Heart right ventricle (tissue), 16 donors: ENCODE data around the gene MVB12B. TPM values are rescaled to one million over a fixed set of nuclear protein-coding genes. Genes with fewer than 3 reads are reported as not detected.
A peak's percentile ranks its signal among the peaks of the same experiment; 100 is the strongest.

Source experiments
- ATAC-seq, 8 donors: fragments of 200-7000 bp; cut with Tn5 transposase; one replicate each; pipeline ENCODE4 v1.9.1; 2020; ENCODE audit warnings: mild to moderate bottlenecking in 8 of 8, moderate library complexity in 8 of 8, moderate number of reproducible peaks in 1 of 8
- DNase-seq, 2 donors: peaks; one replicate each; pipeline ENCODE4 v3.0.0-alpha.2; 2020
- H3K27ac ChIP-seq, 10 donors: fragments of 200-600 bp; sonication (generic) in 2 of 10; one replicate each; pipeline versions ENCODE4 v1.5.0 to v1.8.0; 2020 to 2022; ENCODE audit warnings: mild to moderate bottlenecking in 3 of 10
- H3K27me3 ChIP-seq, 7 donors: fragments of 200-600 bp; one replicate each; pipeline ENCODE4 v1.8.0; 2021 to 2022; ENCODE audit warnings: mild to moderate bottlenecking in 2 of 7
- H3K36me3 ChIP-seq, 9 donors: fragments of 200-600 bp; sonication (generic) in 1 of 9; one replicate each; pipeline versions ENCODE4 v1.5.0 to v1.8.0; 2020 to 2022; ENCODE audit warnings: mild to moderate bottlenecking in 2 of 9
- H3K4me1 ChIP-seq, 9 donors: fragments of 200-600 bp; sonication (generic) in 1 of 9; one replicate each; pipeline versions ENCODE4 v1.5.0 to v1.8.0; 2020 to 2022; ENCODE audit warnings: mild to moderate bottlenecking in 4 of 9
- H3K4me3 ChIP-seq, 10 donors: fragments of 200-600 bp; sonication (generic) in 2 of 10; one replicate each; pipeline versions ENCODE4 v1.5.0 to v1.8.0; 2020 to 2022; ENCODE audit warnings: mild to moderate bottlenecking in 7 of 10, moderate library complexity in 2 of 10
- H3K9me3 ChIP-seq, 11 donors: fragments of 200-600 bp in 10 of 11; sonication (generic) in 2 of 11; one replicate each; pipeline versions ENCODE4 v1.5.0 to v1.8.0; 2013 to 2022; ENCODE audit warnings: mild to moderate bottlenecking in 2 of 11, control low read depth in 1 of 11, moderate library complexity in 1 of 11
- WGBS, 2 donors: extraction: QIAGEN DNeasy Blood & Tissue Kit; methylation state at CpG; one replicate each; pipeline ENCODE4 v1.1.7; 2013; ENCODE audit warnings: inconsistent platforms in 1 of 2; 5-methylcytosine and 5-hydroxymethylcytosine counted together
- intact Hi-C, 10 donors: fragments of 100-400 bp; cut with DNase I; formaldehyde crosslinking; loops; one replicate each; pipeline versions ENCODE4 v1.11.1 to v1.14.2; 2022
- polyA plus RNA-seq, 2 donors: library from polyadenylated mRNA; stranded (reverse); fragments of 200-250 nt; gene quantifications; one replicate each; pipeline ENCODE4 v1.2.3, GENCODE V29; 2013
- total RNA-seq, 10 donors: library from RNA; stranded (reverse); fragmentation: NEBNext Ultra II Directional in 3 of 10; extraction: Animal tissue kit (Norgen Biotek cat#: 25700) in 3 of 10; gene quantifications; one replicate each; pipeline versions ENCODE4 v1.2.1 to v1.2.4, GENCODE V29; 2021 to 2023
- TF ChIP-seq, protein P1 (sequence below), 9 donors: fragments of 200-600 bp; sonication (generic) in 2 of 9; IDR thresholded peaks; one replicate each; pipeline versions ENCODE4 v1.5.0 to v1.8.0; 2021 to 2022; ENCODE audit warnings: antibody characterized with exemption in 9 of 9, mild to moderate bottlenecking in 5 of 9, moderate library complexity in 1 of 9
- donor health status: Arrhythmogenic right ventricular cardiomyopathy.
- donor health status: ischemic (EF 13 %, LVEDD 7.1; RV severe dilation, severe dysfunction).
- donor health status: healthy with polysubstance abuse.
- donor health status: DM: no; HTN: yes; CAD: no.
- donor health status: DM: no; HTN: no; CAD: no.
- donor health status: ischemic (EF 25% LVEDD 6.9; RV normal size, moderate dysfunction).
- donor health status: ischemic (EF 25% LVEDD 5.7; RV mildly dilated, moderate dysfunction).
- donor health status: healthy.
- donor health status: DM: yes; HTN: yes; CAD: no.
- donor health status: Ischemic cardiomyopathy.
- donor health status: ischemic (EF 35%, LVEDD 5.7; RV mildly dilated, moderate dysfunction).
- donor health status: nonischemic (EF 11% LVEDD 7.7; RV severe dilation, severe dysfunction).
- donor health status: DM: yes; HTN: yes; CAD: no.
- donor health status: PGD.
- donor health status: ischemic (EF 29% LVEDD 5.4; RV normal size, mild dysfunction).
- donor health status: nonischemic (EF 23%, LVEDD 6.1; RV moderate dilation, normal function).

MVB12B gene
- total and polyA plus RNA-seq, 12 donors: 2.8 to 16.5 (median 10.6) TPM

- H3K9me3 ChIP-seq: no peaks in the 10 kb centered on the region
- intact Hi-C loops: no loop called here
- DNase-seq: no peak
- peaks cover 2 to 50% (median 24%) of the 10 kb centered on the region in 9 donors for H3K4me1 ChIP-seq
- peak overlapping the region in 1 of 10 donors; percentile 3 for H3K4me3 ChIP-seq
- TF ChIP-seq, protein P1, sequence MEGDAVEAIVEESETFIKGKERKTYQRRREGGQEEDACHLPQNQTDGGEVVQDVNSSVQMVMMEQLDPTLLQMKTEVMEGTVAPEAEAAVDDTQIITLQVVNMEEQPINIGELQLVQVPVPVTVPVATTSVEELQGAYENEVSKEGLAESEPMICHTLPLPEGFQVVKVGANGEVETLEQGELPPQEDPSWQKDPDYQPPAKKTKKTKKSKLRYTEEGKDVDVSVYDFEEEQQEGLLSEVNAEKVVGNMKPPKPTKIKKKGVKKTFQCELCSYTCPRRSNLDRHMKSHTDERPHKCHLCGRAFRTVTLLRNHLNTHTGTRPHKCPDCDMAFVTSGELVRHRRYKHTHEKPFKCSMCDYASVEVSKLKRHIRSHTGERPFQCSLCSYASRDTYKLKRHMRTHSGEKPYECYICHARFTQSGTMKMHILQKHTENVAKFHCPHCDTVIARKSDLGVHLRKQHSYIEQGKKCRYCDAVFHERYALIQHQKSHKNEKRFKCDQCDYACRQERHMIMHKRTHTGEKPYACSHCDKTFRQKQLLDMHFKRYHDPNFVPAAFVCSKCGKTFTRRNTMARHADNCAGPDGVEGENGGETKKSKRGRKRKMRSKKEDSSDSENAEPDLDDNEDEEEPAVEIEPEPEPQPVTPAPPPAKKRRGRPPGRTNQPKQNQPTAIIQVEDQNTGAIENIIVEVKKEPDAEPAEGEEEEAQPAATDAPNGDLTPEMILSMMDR (IDR thresholded peaks at IDR 0.05): no peak
- peaks cover 0 to 92% (median 86%) of the 10 kb centered on the region in 7 donors for H3K27me3 ChIP-seq
- 68 to 73% methylated on average over 13 of the region's 13 CpGs for WGBS, 2 donors
- H3K36me3 ChIP-seq: no peaks in the 10 kb centered on the region
- H3K27ac ChIP-seq: no peak overlapping the region
- no peak for ATAC-seq
Measured at GRCh38 chr9:126521551-126521950, 194.9 kb downstream of the MVB12B start.

DNA sequence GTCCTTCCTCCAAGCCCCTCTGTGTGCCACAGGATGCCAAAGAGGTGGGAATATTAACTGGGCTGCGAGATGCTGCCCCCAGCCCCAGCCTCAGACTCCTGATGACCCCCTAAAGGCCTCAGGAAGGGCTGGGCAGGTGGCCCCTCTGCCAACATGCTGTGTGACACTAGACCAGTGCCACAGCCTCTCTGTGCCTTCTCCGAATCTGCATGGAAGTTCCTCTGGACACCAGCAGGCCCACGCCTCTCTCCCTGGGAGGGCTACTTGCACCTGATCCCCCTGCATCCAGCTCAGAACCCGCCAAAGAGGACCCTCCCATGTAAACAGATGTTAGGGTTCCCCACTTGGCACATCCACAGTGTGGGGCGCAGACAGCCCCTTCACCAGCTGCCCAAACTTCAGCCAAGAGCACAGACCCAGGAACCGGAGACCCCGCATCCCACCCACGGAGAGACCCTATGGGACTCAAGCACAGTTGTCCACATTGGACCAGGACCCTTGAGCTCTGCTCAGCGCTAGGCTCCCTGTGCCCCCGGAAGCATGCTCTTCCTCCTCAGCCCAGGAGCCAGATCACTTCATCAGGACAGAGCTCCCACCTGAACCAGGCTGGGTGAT, 195.5 kb downstream of the MVB12B start:
- Histone ChIP-seq H3K4me3 (no peak overlapping the region), H3K9me3 (no peaks in the 10 kb centered on the region), H3K27ac (peak overlapping the region in 1 of 10 donors; percentile 40), H3K36me3 (no peaks in the 10 kb centered on the region), H3K27me3 (peaks cover 0 to 92% (median 81%) of the 10 kb centered on the region in 7 donors), H3K4me1 (peaks cover 2 to 45% (median 20%) of the 10 kb centered on the region in 9 donors)
- intact Hi-C loops: no loop called here
- TF ChIP-seq, protein P1 (IDR thresholded peaks at IDR 0.05): no peak
- ATAC-seq (no peak), DNase-seq (no peak)
- WGBS, 2 donors: 87% methylated on average over 10 of the region's 10 CpGs

- peak overlapping the region in 2 of 10 donors; percentile 4 to 40 for H3K27ac ChIP-seq
- DNase-seq: no peak
- 59 to 71% methylated on average over 18 of the region's 18 CpGs for WGBS, 2 donors
- intact Hi-C loops: no loop called here
- no peaks in the 10 kb centered on the region for H3K9me3 ChIP-seq
- no peak overlapping the region for H3K4me3 ChIP-seq
- H3K36me3 ChIP-seq: no peaks in the 10 kb centered on the region
- TF ChIP-seq, protein P1 (IDR thresholded peaks at IDR 0.05): no peak
- H3K4me1 ChIP-seq: peaks cover 2 to 38% (median 16%) of the 10 kb centered on the region in 9 donors
- peak in 5 of 8 donors; percentile 48 to 78 (median 52) for ATAC-seq
- H3K27me3 ChIP-seq: peaks cover 0 to 89% (median 74%) of the 10 kb centered on the region in 7 donors
Measured at GRCh38 chr9:126522612-126523356, 196.2 kb downstream of the MVB12B start.

DNA sequence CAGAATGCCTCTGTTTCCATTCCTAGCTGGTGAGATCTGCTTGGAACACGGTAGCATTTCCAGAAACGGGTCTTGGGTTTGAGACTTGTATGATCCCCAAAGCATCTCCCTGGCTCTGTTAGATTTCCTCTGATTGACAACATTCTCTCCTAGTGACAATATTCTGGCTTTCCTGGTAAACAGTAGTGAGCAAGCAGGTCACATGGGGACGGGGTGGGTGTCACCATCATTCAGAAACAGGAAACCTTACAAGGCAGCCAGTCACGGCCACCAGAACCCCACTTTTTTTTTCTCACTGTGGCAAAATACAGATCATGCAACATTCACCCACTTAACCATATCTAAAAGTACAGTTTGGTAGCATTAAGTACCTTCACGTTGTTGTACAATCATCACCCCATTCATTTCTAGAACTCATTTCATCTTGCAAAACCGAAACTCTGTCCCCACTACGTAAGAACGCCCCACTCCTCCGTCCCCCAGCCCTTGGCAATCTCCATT, 197.0 kb downstream of the MVB12B start:
- ATAC-seq (peak in 7 of 8 donors; percentile 27 to 62 (median 41)), DNase-seq (no peak)

More for the DNA sequence above, 197.0 kb downstream of the MVB12B start:
- H3K27ac ChIP-seq: peak overlapping the region in 2 of 10 donors; percentile 40 to 55
- TF ChIP-seq, protein P1 (IDR thresholded peaks at IDR 0.05): no peak
- WGBS, 2 donors: 49 to 52% methylated on average over 9 of the region's 9 CpGs
- intact Hi-C loops: no loop called here
- no peaks in the 10 kb centered on the region for H3K36me3 ChIP-seq
- H3K9me3 ChIP-seq: no peaks in the 10 kb centered on the region
- H3K27me3 ChIP-seq: peaks cover 0 to 83% (median 65%) of the 10 kb centered on the region in 7 donors
- H3K4me1 ChIP-seq: peaks cover 2 to 32% (median 12%) of the 10 kb centered on the region in 9 donors
- peak overlapping the region in 1 of 10 donors; percentile 29 for H3K4me3 ChIP-seq
